Calu3 (cell line): ENCODE data around the gene CCDC120. TPM values are rescaled to one million over a fixed set of nuclear protein-coding genes. Genes with fewer than 3 reads are reported as not detected.

ENCODE experiments used
- BruUV-seq: library from RNA; stranded (reverse); fragments of 400-500 nt; replicated peaks from 2 replicates; lab custom pipeline; 2021; lab: Mats Ljungman, UMichigan
- CTCF ChIA-PET: fragments of 300-600 bp; sonication (Branson Sonifier 250); formaldehyde crosslinking; loops from one replicate; lab custom pipeline; 2022; ENCODE audit warnings: antibody characterized with exemption; lab: Charles Lee
- DNase-seq: peaks from one replicate; pipeline ENCODE4 v3.0.0; 2022
- H3K27ac Mint-ChIP-seq: one replicate; pipeline ENCODE4 v1.8.0; 2022; ENCODE audit warnings: mixed read lengths; ENCODE audit not compliant: unreplicated experiment
- H3K27me3 Mint-ChIP-seq: one replicate; pipeline ENCODE4 v1.8.0; 2022; ENCODE audit warnings: mixed read lengths; ENCODE audit not compliant: unreplicated experiment
- H3K36me3 Mint-ChIP-seq: one replicate; pipeline ENCODE4 v1.8.0; 2022; ENCODE audit warnings: mild to moderate bottlenecking, moderate library complexity, mixed read lengths; ENCODE audit not compliant: insufficient read depth, unreplicated experiment
- H3K4me1 Mint-ChIP-seq: one replicate; pipeline ENCODE4 v1.8.0; 2022; ENCODE audit warnings: mild to moderate bottlenecking, low read depth, mixed read lengths; ENCODE audit not compliant: unreplicated experiment
- H3K4me3 Mint-ChIP-seq: one replicate; pipeline ENCODE4 v1.8.0; 2022; ENCODE audit warnings: mild to moderate bottlenecking, low read depth, moderate library complexity, mixed read lengths; ENCODE audit not compliant: unreplicated experiment
- H3K9me3 Mint-ChIP-seq: one replicate; pipeline ENCODE4 v1.8.0; 2022; ENCODE audit warnings: low read depth, mixed read lengths; ENCODE audit not compliant: unreplicated experiment
- CTCF ChIP-seq: fragments of 200-600 bp; IDR thresholded peaks from one replicate; pipeline ENCODE4 v1.8.0; 2022; ENCODE audit warnings: antibody characterized with exemption; ENCODE audit not compliant: unreplicated experiment
- intact Hi-C: fragments of 100-400 bp; cut with micrococcal nuclease; formaldehyde crosslinking; loops from one replicate; pipeline ENCODE4 v1.10.0; 2022; ENCODE audit not compliant: unreplicated experiment
- total RNA-seq: library from RNA; stranded (reverse); gene quantifications from 2 replicates; pipeline ENCODE4 v1.2.3, GENCODE V29; 2022

Gene CCDC120
- total RNA-seq, 1 experiment from 2014 or later: 30.8 TPM

DNA sequence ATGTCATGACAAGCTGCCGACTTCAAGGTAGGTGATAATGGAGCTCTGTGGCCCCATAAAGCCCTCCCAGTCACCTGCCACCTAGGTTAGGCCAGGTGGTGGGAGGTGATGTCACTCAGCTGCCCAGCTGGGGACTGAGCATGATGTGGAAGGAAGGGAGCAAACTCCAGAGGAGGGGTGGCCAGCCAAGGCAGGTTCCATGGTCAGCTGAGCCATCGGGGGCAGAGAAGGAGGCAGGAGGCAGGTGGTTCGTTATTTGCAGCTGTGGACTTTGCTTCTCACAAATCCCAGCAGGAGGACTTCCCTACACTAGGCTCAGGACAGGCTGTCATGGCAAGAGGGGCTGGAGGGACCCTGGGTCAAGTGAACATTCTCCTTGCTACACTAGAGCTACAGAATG is 2.1 kb downstream of the CCDC120 start:
- DNase-seq: no peak
- Mint-ChIP-seq H3K4me1 (peaks cover 9% of the 10 kb centered on the region), H3K4me3 (peak overlapping the region; percentile 88), H3K36me3 (peaks cover 30% of the 10 kb centered on the region), H3K9me3 (no peaks in the 10 kb centered on the region), H3K27ac (peak overlapping the region; percentile 74), H3K27me3 (no peaks in the 10 kb centered on the region)
- no peak for TF ChIP-seq CTCF
- intact Hi-C loops: no loop called here
- CTCF ChIA-PET: no interaction called here
- no TSS peak for BruUV-seq

DNA sequence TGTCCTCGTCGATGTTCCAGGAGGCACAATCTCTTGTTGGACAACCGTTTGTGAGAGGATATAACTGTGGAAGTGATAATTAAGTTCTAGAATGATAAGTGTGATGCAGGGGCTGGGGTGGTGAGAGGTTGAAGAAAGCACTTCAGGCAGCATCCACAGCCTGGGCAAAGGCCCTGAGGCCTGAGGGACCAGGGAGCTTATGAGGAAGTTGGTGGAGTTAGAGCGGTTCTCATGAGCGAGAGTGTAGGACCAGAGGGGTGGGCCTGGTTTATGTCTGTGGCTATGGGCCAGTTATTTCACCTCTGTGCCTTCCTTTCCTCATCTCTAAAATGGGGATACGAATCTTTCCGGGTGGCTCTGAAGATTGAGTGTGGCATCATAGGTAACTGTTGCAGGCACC is 2.7 kb downstream of the CCDC120 start:
- Mint-ChIP-seq H3K9me3 (no peaks in the 10 kb centered on the region), H3K27me3 (no peaks in the 10 kb centered on the region), H3K4me3 (no peak overlapping the region), H3K4me1 (peaks cover 9% of the 10 kb centered on the region), H3K27ac (no peak overlapping the region), H3K36me3 (peaks cover 31% of the 10 kb centered on the region)
- CTCF ChIA-PET: no interaction called here
- intact Hi-C loops: no loop called here
- BruUV-seq: no TSS peak
- no peak for DNase-seq
- TF ChIP-seq CTCF: no peak

- TF ChIP-seq CTCF: no peak
- DNase-seq: no peak
- no TSS peak for BruUV-seq
- peaks cover 9% of the 10 kb centered on the region for H3K4me1 Mint-ChIP-seq
- H3K36me3 Mint-ChIP-seq: peaks cover 31% of the 10 kb centered on the region
- CTCF ChIA-PET: interaction anchor here (0.8 kb wide), 1 partner anchor 9 kb away, joined by 3 read pairs; no protein-coding TSS in a partner anchor
- no peak overlapping the region for H3K4me3 Mint-ChIP-seq
- intact Hi-C loops: no loop called here
- no peaks in the 10 kb centered on the region for H3K27me3 Mint-ChIP-seq
- H3K9me3 Mint-ChIP-seq: no peaks in the 10 kb centered on the region
- no peak overlapping the region for H3K27ac Mint-ChIP-seq
These were observed 3.1 kb downstream of the CCDC120 start for GRCh38 chrX:49061916-49062315.

GRCh38 chrX:49063715-49064114 is 4.9 kb downstream of the CCDC120 start:
- Mint-ChIP-seq H3K4me3 (no peak overlapping the region), H3K27me3 (no peaks in the 10 kb centered on the region), H3K9me3 (no peaks in the 10 kb centered on the region), H3K36me3 (peaks cover 29% of the 10 kb centered on the region), H3K4me1 (peaks cover 9% of the 10 kb centered on the region), H3K27ac (no peak overlapping the region)
- no TSS peak for BruUV-seq
- DNase-seq: no peak
- TF ChIP-seq CTCF: no peak
- CTCF ChIA-PET: interaction anchor here (0.7 kb wide), 1 partner anchor 18 kb away, joined by 3 read pairs; no protein-coding TSS in a partner anchor
- intact Hi-C loops: no loop called here
